ENCODE data around the gene ENPP3.

The ENPP3 gene

DNA sequence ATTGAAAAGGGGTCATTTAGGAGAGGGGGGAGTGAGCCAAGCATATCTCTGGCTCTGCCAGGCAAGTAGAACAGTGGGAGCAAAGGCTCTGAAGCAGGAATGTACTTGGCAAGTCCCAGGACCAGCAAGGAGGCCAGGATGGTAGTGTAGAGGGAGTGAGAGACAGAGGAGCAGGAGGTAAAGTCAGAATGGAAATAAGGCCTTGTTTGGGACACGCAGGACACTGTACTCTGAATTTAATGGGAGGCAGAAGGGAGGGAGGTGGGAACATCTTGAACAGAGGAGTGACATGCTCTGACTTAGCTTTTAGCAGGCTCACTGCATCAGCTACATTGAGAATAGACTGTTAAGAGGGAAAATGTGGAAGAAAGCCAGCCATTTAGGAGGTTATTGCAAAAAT lies 133.7 kb downstream of the ENPP3 start:
- DNase-seq: no peak

DNA sequence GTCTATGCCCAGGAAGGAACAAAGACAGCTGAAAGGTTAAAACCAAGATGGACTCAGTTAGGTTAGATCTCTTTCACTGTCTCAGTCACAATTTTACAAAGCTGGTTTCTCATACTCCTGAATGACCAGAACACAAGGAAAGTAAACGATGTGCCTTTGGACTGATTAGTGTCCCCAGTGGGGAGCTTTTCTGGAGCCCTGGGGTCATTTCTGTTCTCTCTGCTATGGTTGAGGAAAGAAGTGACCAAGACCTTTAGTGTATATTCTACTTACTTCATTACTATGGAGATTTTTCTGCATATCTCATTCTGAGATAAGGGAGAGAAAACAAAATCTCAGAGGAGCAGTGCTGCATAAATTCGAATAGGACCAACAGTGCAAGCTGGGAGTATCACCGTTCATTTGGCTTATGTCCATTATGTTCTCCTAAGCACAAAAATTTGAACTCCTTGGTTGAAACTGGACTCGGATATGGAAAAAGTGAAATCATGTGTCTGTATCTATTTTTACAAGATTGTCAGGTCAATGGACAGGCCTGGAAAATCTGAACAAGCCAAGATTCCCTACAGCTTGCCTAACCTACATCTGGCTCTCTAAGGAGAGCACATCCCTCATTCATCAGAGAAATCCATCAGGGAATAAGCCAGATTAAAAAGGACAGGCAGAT lies 136.3 kb downstream of the ENPP3 start:
- DNase-seq: no peak

DNA sequence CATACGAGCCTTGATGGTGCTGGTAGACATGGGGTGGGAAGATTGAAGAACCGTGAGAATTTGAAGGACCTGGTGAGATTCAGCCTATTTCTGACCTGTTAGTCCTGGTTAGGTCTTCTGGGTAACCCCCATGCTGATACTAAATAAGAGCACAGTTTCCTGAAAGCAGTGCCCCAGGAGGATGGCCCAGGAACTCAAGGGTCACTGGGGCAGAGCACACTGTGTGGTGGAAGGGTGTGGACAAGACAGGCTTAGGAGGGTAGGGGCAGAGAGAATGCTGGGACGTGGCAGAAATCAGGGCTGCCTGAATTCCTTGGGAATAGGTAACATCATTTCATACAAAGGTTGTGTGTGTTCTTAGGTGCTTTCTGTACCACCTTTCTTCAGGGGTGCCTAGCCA lies 138.8 kb downstream of the ENPP3 start:
- no peak for DNase-seq

DNA sequence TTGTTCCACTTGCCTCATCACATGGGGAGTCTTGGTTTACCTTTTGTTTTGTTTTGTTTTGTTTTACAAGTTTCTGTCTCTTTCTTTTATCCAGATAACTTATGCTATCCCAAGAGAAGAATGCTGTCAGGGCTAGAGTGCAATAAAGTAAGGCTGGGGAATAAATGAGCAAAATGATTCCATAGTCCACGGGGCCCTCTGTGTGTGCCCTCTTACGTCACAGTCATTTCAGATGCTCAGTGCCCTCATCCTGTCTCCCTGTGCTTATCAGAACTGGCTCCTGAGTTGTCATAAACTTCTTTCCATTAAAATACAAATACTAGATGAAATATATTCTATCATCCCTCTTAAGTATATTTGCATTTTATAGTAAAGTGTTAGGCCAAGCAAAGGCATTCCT lies 139.9 kb downstream of the ENPP3 start:
- DNase-seq: no peak

DNA sequence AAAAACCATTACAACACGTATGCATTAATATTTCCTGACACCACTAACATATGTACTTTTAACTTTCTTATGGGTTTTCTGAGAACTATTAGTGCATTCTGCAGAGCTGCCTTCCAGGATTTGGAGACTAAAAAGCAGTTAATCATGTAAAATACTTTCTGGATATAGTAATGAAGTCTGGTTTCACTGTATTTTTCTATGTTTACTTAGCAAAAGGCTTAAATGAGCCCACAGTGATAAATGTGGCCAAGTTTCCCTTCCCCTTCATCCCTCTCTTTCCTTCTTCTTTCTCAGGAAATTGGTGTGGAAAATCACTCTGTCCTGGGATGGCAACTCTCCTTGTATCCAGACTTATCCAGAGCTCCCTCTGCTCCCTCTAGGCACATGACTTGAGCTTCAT lies 141.1 kb downstream of the ENPP3 start:
- no peak for DNase-seq

DNA sequence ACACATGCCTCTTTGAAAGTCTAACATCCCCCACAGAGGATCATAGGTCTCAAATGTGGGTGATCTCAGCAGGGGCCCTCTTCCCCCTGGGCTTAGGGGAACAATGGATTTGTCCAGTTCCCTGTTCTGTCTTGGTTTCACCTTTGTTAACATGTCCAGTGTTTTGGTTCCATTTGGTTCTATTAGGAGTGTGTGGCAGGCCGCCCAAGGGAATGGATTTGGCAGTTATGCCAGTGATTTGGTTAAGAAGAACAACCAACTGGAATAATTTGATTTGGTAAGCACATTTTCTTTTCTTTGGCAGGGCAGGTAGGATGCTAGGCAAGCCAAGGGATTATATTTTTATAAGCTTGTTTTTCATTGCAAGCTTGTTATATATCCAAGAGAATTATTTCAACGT lies 142.2 kb downstream of the ENPP3 start:
- no peak for DNase-seq

DNA sequence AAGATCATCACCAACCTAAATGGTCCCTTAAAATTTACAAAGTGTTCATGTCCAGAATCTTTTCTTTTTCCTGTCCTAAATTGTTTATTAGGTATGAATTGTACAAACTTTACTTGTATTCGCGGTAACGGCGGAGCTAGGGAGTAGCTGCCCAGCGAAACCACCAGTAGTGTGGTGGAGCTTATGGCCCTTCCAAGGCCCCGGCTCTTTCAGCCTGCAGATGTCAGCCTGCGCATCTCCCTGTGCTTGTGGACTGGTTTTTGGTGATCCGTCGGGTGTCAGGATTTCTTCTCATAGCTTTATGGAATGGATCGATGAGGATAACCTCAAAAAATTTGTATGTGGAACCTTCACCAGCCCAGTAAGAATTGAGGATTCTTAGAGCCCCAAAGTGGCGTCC lies 143.5 kb downstream of the ENPP3 start:
- no peak for DNase-seq

DNA sequence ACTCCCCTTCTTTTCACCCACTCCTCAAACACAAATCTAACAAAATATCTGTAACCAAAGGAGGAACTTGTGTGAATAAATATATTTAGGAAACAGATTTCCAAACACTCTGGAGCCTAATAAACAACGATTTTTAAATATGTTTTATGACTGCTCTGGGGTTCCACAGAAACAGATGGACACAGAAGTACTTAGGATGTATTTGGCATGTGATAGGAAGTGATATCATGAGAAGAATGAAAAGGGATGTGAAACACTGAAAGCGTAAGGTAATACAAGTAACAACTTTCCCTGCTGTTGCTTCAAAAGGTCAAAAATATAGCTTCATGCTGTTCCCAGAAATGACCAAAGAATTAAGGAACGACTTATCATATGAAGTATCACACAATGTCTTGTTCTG lies 144.6 kb downstream of the ENPP3 start:
- DNase-seq: no peak

DNA sequence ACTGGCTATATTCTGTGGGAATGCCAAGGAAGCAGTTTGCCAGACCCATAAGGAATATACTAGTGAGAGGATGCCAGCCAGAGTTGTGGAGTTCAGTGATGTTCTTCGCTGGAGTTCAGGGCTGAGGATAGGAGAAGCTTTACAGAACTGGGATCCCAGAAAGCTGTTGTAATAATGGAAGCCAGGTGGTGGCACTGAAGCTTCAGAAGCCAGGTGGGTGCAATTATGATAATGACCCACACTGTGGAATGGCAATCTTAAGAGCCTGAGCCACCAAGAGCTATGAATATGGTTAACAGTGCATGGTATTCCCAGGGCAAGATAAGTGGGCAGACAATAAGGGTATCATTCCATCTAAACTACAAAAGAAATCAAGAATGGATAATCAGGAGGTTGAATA lies 145.7 kb downstream of the ENPP3 start:
- DNase-seq: no peak

DNA sequence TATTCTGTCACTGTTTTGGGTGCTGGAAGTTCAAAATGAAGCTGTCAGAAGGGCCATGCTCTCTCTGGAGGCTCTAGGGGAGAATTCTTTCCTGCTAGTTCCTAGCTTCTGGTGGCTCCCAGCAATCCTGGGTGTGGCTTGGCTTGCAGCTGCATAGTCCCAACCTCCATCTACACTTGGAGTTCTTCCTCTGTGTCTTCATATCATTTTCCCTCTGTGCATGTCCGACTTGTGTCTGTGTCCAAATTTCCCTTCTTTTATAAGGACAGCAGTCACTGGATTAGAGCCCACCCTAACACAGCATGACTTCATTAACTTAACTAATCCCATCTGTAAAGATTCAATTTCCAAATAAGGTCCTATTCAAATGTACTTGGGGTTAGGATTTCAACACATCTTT lies 147.5 kb downstream of the ENPP3 start:
- DNase-seq: no peak

DNA sequence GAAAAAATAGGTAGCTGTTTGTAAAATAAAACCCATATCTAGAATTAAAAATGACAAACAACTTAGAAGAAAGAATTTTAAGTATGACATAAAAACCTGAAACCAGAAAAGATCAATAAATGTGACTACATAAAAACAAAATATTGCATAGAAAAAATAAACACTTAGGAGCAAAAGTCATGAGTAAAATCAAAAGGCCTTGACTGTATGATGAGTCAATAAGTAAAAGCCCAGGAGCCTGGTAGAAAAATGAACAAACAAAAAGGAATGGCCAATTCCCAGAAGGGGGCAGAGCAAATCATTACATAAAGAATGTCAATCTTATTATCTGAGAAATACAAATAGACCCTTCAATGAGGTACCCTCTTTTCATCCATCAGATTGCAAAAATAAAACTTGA lies 150.0 kb downstream of the ENPP3 start:
- no peak for DNase-seq

DNA sequence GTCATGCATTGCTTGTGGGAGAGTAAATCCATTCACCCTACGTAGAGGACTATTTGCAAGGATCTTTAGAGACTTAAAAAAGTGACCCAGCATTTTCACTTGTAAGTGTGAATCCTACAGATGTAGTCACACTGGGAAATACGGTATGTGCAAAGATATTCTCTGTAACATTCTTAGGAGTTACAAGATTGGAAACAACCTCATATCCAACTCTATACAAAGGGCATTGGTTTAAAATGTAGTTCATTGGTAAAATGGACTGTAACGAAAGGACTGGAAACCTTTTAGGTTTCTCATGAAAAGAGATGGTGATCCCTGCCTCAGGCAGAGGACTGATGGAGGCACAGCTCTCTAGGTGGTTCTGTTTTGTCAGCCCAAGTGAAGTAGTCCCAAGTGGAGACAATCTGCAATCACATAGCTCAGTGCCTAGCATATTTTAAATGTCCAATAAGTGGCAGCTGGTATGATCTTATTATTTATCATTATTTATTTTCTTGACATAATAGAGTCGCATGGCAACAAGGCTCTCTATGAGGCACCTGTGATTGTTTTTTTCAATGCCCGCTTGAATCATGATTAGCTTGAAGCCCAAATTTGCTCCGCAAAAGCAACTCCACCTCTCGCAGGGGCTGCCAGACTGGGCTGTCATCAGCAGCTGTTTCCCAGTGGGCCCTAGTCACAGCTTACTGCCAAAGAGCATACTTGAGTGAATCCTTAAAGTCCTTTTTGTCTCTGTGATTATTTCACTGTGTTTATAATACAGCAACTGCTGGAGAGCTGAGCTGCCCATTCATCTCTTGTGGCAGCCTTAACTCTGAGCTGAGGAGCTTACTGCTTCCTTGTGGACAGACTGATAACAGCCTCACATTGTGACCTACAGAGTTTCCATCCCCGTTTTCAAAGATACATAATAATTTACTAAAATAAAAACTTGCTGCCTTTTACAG lies 150.9 kb downstream of the ENPP3 start:
- no peak for DNase-seq

DNA sequence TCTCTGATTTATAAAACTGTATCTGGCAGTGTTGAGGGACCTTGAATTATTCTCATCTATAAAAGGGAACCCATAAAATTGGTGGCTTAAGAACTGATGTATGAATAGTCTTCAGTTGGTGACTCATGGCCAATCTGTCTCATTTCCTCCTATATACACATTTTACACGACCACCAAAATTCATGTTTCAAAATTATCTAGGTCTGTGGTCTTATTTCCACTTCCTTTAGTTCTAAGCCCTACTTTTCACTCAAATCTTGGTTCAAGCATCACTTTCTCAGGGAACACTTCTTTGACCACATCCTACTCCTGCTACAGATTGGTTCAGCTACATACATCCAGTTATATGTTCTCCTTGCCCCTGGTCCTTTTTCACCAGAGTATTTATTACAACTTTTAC lies 152.1 kb downstream of the ENPP3 start:
- DNase-seq: no peak

DNA sequence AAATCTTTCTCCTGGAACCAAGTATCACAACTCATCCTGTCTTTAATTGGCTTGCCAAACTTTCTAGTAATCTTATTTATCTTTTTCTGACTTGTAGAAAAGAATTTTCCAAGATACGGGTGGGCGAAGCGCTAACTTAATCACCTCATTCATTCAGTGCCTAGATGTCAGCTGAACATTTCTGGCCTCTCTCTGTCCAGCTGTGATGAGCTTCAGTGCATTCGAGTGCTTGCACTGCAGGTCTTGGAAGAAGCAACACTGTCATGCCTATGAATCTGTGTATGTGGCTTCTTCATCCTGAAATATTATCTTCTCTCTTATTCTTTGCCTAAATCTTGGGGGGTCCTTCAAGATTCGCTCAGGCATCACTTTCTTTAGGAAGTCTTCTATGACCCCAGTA lies 154.4 kb downstream of the ENPP3 start:
- DNase-seq: no peak

DNA sequence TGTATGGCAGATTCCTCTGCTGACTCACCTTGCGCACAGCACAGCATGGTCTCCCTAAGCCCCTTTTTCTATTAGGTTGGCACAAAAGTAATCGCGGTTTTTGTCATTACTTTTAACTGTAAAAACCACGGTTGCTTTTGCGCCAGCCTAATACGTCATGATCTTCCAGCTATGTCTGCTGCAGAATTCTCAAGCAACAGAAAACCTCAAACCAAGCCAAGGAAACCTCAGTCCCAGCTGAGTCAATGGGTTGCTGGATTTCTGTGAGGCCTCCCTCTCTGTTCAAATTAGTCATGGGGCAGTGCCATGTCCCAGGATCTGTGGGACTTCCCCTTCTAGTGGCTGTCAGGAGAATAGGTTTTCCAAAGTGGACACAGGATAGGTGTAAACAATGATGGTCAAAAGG lies 155.0 kb downstream of the ENPP3 start:
- DNase-seq: no peak

DNA sequence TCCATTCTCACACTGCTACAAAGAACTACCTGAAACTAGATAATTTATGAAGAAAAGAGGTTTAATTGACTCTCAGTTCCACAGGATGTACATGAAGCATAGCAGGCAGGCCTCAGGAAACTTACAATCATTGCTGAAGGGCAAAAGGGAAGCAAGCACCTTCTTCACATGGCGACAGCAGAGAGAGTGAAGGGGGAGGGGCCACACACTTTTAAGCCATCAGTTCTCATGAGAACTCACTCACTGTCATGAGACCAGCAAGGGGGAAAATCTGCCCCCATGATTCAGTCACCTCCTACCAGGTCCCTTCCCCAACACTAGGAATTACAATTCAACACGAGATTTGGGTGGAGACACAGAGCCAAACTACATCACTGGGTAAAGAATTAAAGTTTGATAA lies 158.3 kb downstream of the ENPP3 start:
- DNase-seq: no peak
